Uterus (tissue), 4 donors: Measurements from ENCODE around the gene KCNAB1. TPM values are rescaled to one million over a fixed set of nuclear protein-coding genes. Genes with fewer than 3 reads are reported as not detected.
A peak's percentile ranks its signal among the peaks of the same experiment; 100 is the strongest.

Experiments used
- DNase-seq, 2 donors: peaks; one replicate each; pipeline ENCODE4 v3.0.0-alpha.2; 2019 to 2020
- H3K27ac ChIP-seq, 2 donors: fragments of 200-600 bp; sonication (generic); 1 replicate in 1 of 2; 2 replicates in 1 of 2; pipeline ENCODE4 v1.5.1; 2016 to 2018
- H3K27me3 ChIP-seq, 2 donors: fragments of 200-600 bp; sonication (generic); one replicate each; pipeline ENCODE4 v1.5.1; 2018 to 2019; ENCODE audit warnings: control low read depth in 1 of 2
- H3K36me3 ChIP-seq, 2 donors: fragments of 200-600 bp; sonication (generic); one replicate each; pipeline ENCODE4 v1.5.1; 2019; ENCODE audit warnings: control low read depth in 1 of 2
- H3K4me1 ChIP-seq, 2 donors: fragments of 200-600 bp; sonication (generic); one replicate each; pipeline ENCODE4 v1.5.1; 2018 to 2019; ENCODE audit warnings: control low read depth in 1 of 2
- H3K4me3 ChIP-seq, 2 donors: fragments of 200-600 bp; sonication (generic); 1 replicate in 1 of 2; 2 replicates in 1 of 2; pipeline ENCODE4 v1.5.1; 2018 to 2019; ENCODE audit warnings: mild to moderate bottlenecking in 1 of 2
- H3K9me3 ChIP-seq, 2 donors: fragments of 200-600 bp; sonication (generic); one replicate each; pipeline ENCODE4 v1.5.1; 2019; ENCODE audit warnings: control low read depth in 1 of 2
- CTCF ChIP-seq, 4 experiments: fragments of 200-600 bp in 2 of 4; fragments of 450-650 bp in 2 of 4; sonication (generic) in 2 of 4; IDR thresholded peaks; one replicate each; pipeline ENCODE4 v1.5.1; 2016 to 2019; ENCODE audit warnings: antibody characterized with exemption in 4 of 4, mild to moderate bottlenecking in 2 of 4, moderate library complexity in 1 of 4
- POLR2A ChIP-seq, 2 donors: fragments of 450-650 bp; IDR thresholded peaks; one replicate each; pipeline ENCODE4 v1.6.1; 2016; ENCODE audit warnings: antibody characterized with exemption in 2 of 2, mild to moderate bottlenecking in 1 of 2, moderate library complexity in 1 of 2
- intact Hi-C: fragments of 100-400 bp; cut with DNase I; formaldehyde crosslinking; loops from one replicate; pipeline ENCODE4 v1.15.1; 2023; ENCODE audit warnings: low total_unique reads
- total RNA-seq, 4 donors: library from RNA; depleted of rRNA in 3 of 4; stranded (reverse); fragments of >200 nt in 3 of 4; gene quantifications; one replicate each; pipeline versions ENCODE4 v1.1.0 to v1.2.4, GENCODE V29; 2014 to 2023
- donor health status: DM: yes; HTN: yes; CAD: no.

KCNAB1 gene
- total RNA-seq, 4 donors from 2014 or later: 1.3 to 12.8 (median 6.8) TPM

GRCh38 chr3:156532730-156533129 is 412.4 kb downstream of the KCNAB1 start:
- H3K27me3 ChIP-seq: no peaks in the 10 kb centered on the region
- intact Hi-C loops: no loop called here
- H3K4me3 ChIP-seq: no peak overlapping the region
- no peaks in the 10 kb centered on the region for H3K9me3 ChIP-seq
- H3K36me3 ChIP-seq: no peaks in the 10 kb centered on the region
- DNase-seq: no peak
- H3K27ac ChIP-seq: peak overlapping the region in 1 of 2 donors; percentile 68
- TF ChIP-seq CTCF (IDR thresholded peaks at IDR 0.05) (no peak), POLR2A (IDR thresholded peaks at IDR 0.05) (no peak)
- H3K4me1 ChIP-seq: peaks cover 0 to 6% of the 10 kb centered on the region in 2 donors

GRCh38 chr3:156533205-156533604 is 412.8 kb downstream of the KCNAB1 start:
- intact Hi-C loops: no loop called here
- no peak for TF ChIP-seq CTCF (IDR thresholded peaks at IDR 0.05)
- TF ChIP-seq POLR2A (IDR thresholded peaks at IDR 0.05): no peak
- H3K36me3 ChIP-seq: no peaks in the 10 kb centered on the region
- peak overlapping the region in 1 of 2 donors; percentile 68 for H3K27ac ChIP-seq
- H3K4me1 ChIP-seq: peaks cover 0 to 6% of the 10 kb centered on the region in 2 donors
- no peak overlapping the region for H3K4me3 ChIP-seq
- H3K9me3 ChIP-seq: no peaks in the 10 kb centered on the region
- no peak for DNase-seq
- H3K27me3 ChIP-seq: no peaks in the 10 kb centered on the region

GRCh38 chr3:156535162-156535627 is 414.8 kb downstream of the KCNAB1 start:
- intact Hi-C loops: no loop called here
- peak; percentile 68 to 81 for DNase-seq
- H3K4me1 ChIP-seq: peaks cover 0 to 6% of the 10 kb centered on the region in 2 donors
- H3K27me3 ChIP-seq: no peaks in the 10 kb centered on the region
- no peak overlapping the region for H3K4me3 ChIP-seq
- peak overlapping the region; percentile 63 to 85 for H3K27ac ChIP-seq
- no peaks in the 10 kb centered on the region for H3K9me3 ChIP-seq
- H3K36me3 ChIP-seq: no peaks in the 10 kb centered on the region
- TF ChIP-seq CTCF (IDR thresholded peaks at IDR 0.05) (peak in 3 of 4 experiments; percentile 12 to 47 (median 35)), POLR2A (IDR thresholded peaks at IDR 0.05) (no peak)

- H3K4me1 ChIP-seq: peaks cover 0 to 6% of the 10 kb centered on the region in 2 donors
- intact Hi-C loops: no loop called here
- no peak for TF ChIP-seq POLR2A (IDR thresholded peaks at IDR 0.05)
- no peak overlapping the region for H3K4me3 ChIP-seq
- H3K27me3 ChIP-seq: no peaks in the 10 kb centered on the region
- H3K9me3 ChIP-seq: no peaks in the 10 kb centered on the region
- H3K27ac ChIP-seq: peak overlapping the region; percentile 63 to 85
- no peak for DNase-seq
- H3K36me3 ChIP-seq: no peaks in the 10 kb centered on the region
Observed at GRCh38 chr3:156535798-156536197, 415.4 kb downstream of the KCNAB1 start.

GRCh38 chr3:156536524-156537316 is 416.3 kb downstream of the KCNAB1 start:
- intact Hi-C loops: no loop called here
- no peaks in the 10 kb centered on the region for H3K9me3 ChIP-seq
- H3K27me3 ChIP-seq: no peaks in the 10 kb centered on the region
- TF ChIP-seq POLR2A (IDR thresholded peaks at IDR 0.05) (no peak), CTCF (IDR thresholded peaks at IDR 0.05) (no peak)
- DNase-seq: no peak
- no peaks in the 10 kb centered on the region for H3K36me3 ChIP-seq
- H3K4me3 ChIP-seq: no peak overlapping the region
- H3K27ac ChIP-seq: peak overlapping the region in 1 of 2 donors; percentile 85
- peaks cover 0 to 6% of the 10 kb centered on the region in 2 donors for H3K4me1 ChIP-seq
